ENCODE measurements around the gene LYAR.

GRCh38 chr4:4289941-4290850 is at the start of gene LYAR, which contains the start of gene ZBTB49:
- TF ChIP-seq RCOR1 (IDR thresholded peaks at IDR 0.05; ENCODE audit: low read length) (no peak), EZH2phosphoT487 (IDR thresholded peaks at IDR 0.05; ENCODE audit: borderline replicate concordance, low read depth) (no peak), CTCF (IDR thresholded peaks at IDR 0.05) (no peak), USF1 (IDR thresholded peaks at IDR 0.05; ENCODE audit: borderline replicate concordance, low read depth) (peak; percentile 62; the same call in 1 of the 2 replicates), GATA2 (CRISPR knock-in tag; IDR thresholded peaks at IDR 0.05) (no peak), RAD21 (IDR thresholded peaks at IDR 0.05; ENCODE audit: low read length) (no peak), PBX3 (IDR thresholded peaks at IDR 0.05) (no peak)

Measured in SK-N-SH (cell line).